ENCODE measurements around the gene COG1.

COG1 gene

DNA sequence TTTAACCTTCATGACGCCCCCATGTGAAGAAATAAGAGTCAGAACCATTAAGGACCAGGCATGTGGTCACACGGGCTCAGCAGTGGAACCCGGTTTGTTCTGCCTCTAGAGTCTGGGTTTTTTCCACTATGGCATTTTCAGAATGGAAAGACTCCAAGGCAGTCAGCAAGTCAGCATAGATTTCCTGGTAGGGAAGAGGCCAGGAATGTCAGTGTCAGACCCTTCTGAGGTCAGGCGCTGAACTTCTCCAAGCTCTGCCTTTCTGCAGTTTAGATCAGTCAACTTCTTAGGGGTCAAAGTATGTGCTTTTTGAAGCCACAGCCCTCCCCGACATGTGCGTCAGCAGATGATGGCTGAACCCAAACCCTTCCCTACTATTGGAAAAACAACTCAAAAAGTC, 24.2 kb upstream of the COG1 start:
- no peak for TF ChIP-seq EZH2 (IDR thresholded peaks at IDR 0.05; ENCODE audit: borderline replicate concordance, low read length)
- TF ChIP-seq, protein P1, sequence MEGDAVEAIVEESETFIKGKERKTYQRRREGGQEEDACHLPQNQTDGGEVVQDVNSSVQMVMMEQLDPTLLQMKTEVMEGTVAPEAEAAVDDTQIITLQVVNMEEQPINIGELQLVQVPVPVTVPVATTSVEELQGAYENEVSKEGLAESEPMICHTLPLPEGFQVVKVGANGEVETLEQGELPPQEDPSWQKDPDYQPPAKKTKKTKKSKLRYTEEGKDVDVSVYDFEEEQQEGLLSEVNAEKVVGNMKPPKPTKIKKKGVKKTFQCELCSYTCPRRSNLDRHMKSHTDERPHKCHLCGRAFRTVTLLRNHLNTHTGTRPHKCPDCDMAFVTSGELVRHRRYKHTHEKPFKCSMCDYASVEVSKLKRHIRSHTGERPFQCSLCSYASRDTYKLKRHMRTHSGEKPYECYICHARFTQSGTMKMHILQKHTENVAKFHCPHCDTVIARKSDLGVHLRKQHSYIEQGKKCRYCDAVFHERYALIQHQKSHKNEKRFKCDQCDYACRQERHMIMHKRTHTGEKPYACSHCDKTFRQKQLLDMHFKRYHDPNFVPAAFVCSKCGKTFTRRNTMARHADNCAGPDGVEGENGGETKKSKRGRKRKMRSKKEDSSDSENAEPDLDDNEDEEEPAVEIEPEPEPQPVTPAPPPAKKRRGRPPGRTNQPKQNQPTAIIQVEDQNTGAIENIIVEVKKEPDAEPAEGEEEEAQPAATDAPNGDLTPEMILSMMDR (IDR thresholded peaks at IDR 0.05; ENCODE audit: low read length) = no peak
- H2AFZ ChIP-seq (ENCODE audit: low read length) = no peak overlapping the region
- H4K20me1 ChIP-seq (ENCODE audit: insufficient read depth, low read length) = no peaks in the 10 kb centered on the region
- no peaks in the 10 kb centered on the region for H3K79me2 ChIP-seq (ENCODE audit: insufficient read depth, low read length)
- H3K4me2 ChIP-seq (ENCODE audit: low read length) = no peak overlapping the region
- H3K36me3 ChIP-seq (ENCODE audit: insufficient read depth, low read length) = no peaks in the 10 kb centered on the region
- H3K27me3 ChIP-seq (ENCODE audit: insufficient read depth, low read length) = peaks cover 6% of the 10 kb centered on the region; the same call in 1 of the 2 replicates
- H3K9me3 ChIP-seq (ENCODE audit: low read length) = no peaks in the 10 kb centered on the region
- no peaks in the 10 kb centered on the region for H3K4me1 ChIP-seq (ENCODE audit: insufficient read depth, low read length, severe bottlenecking)
- H3K9ac ChIP-seq (ENCODE audit: low read length) = no peak overlapping the region
- H3K27ac ChIP-seq (ENCODE audit: low read depth, low read length, poor library complexity, severe bottlenecking) = no peak overlapping the region
- H3K9me2 ChIP-seq (ENCODE audit: low read depth, low read length) = no peaks in the 10 kb centered on the region
- no peaks in the 10 kb centered on the region for H3F3A ChIP-seq (ENCODE audit: insufficient read depth, low read length)
- no peak overlapping the region for H3K4me3 ChIP-seq (ENCODE audit: low read depth, low read length, poor library complexity, severe bottlenecking)

DNA sequence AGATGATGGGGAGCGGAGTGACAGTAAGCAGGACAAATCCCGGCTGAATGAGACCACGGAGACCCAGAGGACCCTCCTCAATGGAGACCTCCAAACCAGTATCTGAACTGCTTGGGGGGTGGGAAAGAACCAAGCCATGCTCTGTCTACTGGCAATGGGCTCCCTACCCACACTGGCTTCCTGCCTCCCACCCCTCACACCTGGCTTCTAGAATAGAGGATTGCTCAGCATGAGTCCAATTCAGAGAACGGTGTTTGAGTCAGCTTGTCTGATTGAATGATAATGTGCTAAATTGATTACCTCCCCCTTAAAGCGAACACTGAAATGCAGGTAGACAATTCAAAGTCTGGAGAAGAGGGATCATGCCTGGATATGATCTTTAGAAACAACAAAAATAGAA, 22.5 kb upstream of the COG1 start:
- no peak overlapping the region for H3K27ac ChIP-seq (ENCODE audit: low read depth, low read length, poor library complexity, severe bottlenecking)
- no peak for TF ChIP-seq EZH2 (IDR thresholded peaks at IDR 0.05; ENCODE audit: borderline replicate concordance, low read length)
- TF ChIP-seq, protein P1 (IDR thresholded peaks at IDR 0.05; ENCODE audit: low read length) = no peak
- H2AFZ ChIP-seq (ENCODE audit: low read length) = no peak overlapping the region
- H3F3A ChIP-seq (ENCODE audit: insufficient read depth, low read length) = no peaks in the 10 kb centered on the region
- no peaks in the 10 kb centered on the region for H4K20me1 ChIP-seq (ENCODE audit: insufficient read depth, low read length)
- no peaks in the 10 kb centered on the region for H3K9me3 ChIP-seq (ENCODE audit: low read length)
- no peak overlapping the region for H3K4me3 ChIP-seq (ENCODE audit: low read depth, low read length, poor library complexity, severe bottlenecking)
- H3K36me3 ChIP-seq (ENCODE audit: insufficient read depth, low read length) = no peaks in the 10 kb centered on the region
- H3K4me1 ChIP-seq (ENCODE audit: insufficient read depth, low read length, severe bottlenecking) = no peaks in the 10 kb centered on the region
- H3K9ac ChIP-seq (ENCODE audit: low read length) = no peak overlapping the region
- no peaks in the 10 kb centered on the region for H3K79me2 ChIP-seq (ENCODE audit: insufficient read depth, low read length)
- peaks cover 6% of the 10 kb centered on the region; the same call in 1 of the 2 replicates for H3K27me3 ChIP-seq (ENCODE audit: insufficient read depth, low read length)
- no peaks in the 10 kb centered on the region for H3K9me2 ChIP-seq (ENCODE audit: low read depth, low read length)
- H3K4me2 ChIP-seq (ENCODE audit: low read length) = no peak overlapping the region

DNA sequence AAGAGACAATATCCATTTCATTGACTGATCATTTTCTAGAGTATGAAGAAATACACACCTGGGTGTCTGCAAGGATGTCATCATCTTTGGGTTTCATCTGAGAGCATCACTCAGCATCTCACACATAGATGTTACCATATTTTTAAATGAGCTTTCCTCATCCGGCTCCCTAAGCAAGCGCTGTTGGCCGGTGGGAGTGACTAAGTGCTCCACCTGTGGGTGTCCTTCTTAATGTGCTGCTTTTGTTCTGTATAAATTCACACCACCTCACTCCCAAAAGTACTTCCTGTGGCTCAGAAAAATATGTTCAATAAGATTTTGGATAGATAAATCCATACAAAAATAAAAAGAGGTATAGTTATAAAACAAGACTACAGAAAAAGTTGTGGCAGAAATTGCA, 20.6 kb upstream of the COG1 start:
- no peaks in the 10 kb centered on the region for H3K4me1 ChIP-seq (ENCODE audit: insufficient read depth, low read length, severe bottlenecking)
- no peak for TF ChIP-seq EZH2 (IDR thresholded peaks at IDR 0.05; ENCODE audit: borderline replicate concordance, low read length)
- TF ChIP-seq, protein P1 (IDR thresholded peaks at IDR 0.05; ENCODE audit: low read length) = no peak
- H3K27me3 ChIP-seq (ENCODE audit: insufficient read depth, low read length) = no peaks in the 10 kb centered on the region; the same call in 1 of the 2 replicates
- H3F3A ChIP-seq (ENCODE audit: insufficient read depth, low read length) = no peaks in the 10 kb centered on the region
- no peaks in the 10 kb centered on the region for H3K9me3 ChIP-seq (ENCODE audit: low read length)
- no peak overlapping the region for H3K4me3 ChIP-seq (ENCODE audit: low read depth, low read length, poor library complexity, severe bottlenecking)
- no peaks in the 10 kb centered on the region for H4K20me1 ChIP-seq (ENCODE audit: insufficient read depth, low read length)
- no peak overlapping the region for H3K27ac ChIP-seq (ENCODE audit: low read depth, low read length, poor library complexity, severe bottlenecking)
- no peaks in the 10 kb centered on the region for H3K79me2 ChIP-seq (ENCODE audit: insufficient read depth, low read length)
- H3K36me3 ChIP-seq (ENCODE audit: insufficient read depth, low read length) = no peaks in the 10 kb centered on the region; the same call in 1 of the 2 replicates
- H3K9ac ChIP-seq (ENCODE audit: low read length) = no peak overlapping the region
- no peaks in the 10 kb centered on the region for H3K9me2 ChIP-seq (ENCODE audit: low read depth, low read length)
- H3K4me2 ChIP-seq (ENCODE audit: low read length) = no peak overlapping the region
- H2AFZ ChIP-seq (ENCODE audit: low read length) = no peak overlapping the region

Measured in OCI-LY1 (cell line).